Measurements from ENCODE around the gene ANGPTL4.

The ANGPTL4 gene

DNA sequence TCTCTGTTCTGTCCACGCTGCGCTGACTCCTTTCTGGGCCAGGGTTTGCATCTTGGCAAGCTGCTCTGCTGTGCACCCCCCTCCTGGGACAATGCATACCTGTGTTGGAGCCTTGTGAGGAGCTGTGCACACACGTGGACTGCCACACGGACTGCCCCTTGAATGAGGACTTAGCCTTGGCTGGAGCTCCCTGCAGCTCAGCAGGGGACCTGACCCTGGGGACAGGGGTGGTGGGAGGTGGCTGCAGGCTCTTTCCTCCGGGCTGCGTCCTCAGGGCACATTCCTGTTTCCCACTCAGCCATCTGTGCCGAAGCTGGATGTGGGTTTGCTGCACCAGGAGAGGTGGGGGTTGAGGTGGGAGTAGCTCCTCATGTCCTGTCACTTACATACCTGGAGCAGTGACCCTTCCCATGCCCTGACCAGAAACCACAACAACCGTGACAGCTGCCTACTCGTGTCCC is 34.4 kb downstream of the ANGPTL4 start:
- Histone ChIP-seq H4K12ac (ENCODE audit: low read depth, low read length) (no peak overlapping the region), H3K4me3 (ENCODE audit: low read depth, low read length) (no peak overlapping the region), H2BK5ac (ENCODE audit: low read depth, low read length, poor library complexity) (no peak overlapping the region), H3K18ac (ENCODE audit: low read length) (no peak overlapping the region), H3K36me3 (ENCODE audit: control insufficient read depth in 1 of 2, insufficient read depth in 2 of 2, low read length in 2 of 2) (peaks cover 29 to 32% of the 10 kb centered on the region in 2 experiments), H2AFZ (ENCODE audit: insufficient read depth, low read length, poor library complexity) (no peak overlapping the region), H3K27me3 (ENCODE audit: insufficient read depth, low read length) (no peaks in the 10 kb centered on the region), H3K4ac (ENCODE audit: low read depth, low read length) (no peak overlapping the region), H2BK120ac (ENCODE audit: insufficient read depth, low read length, poor library complexity) (no peak overlapping the region), H3K79me2 (ENCODE audit: control insufficient read depth, insufficient read depth, low read length, poor library complexity) (peaks cover 9% of the 10 kb centered on the region), H3K4me2 (ENCODE audit: low read length) (no peak overlapping the region), H4K91ac (ENCODE audit: low read depth, low read length) (no peak overlapping the region), H3K4me1 (ENCODE audit: control insufficient read depth in 1 of 2, insufficient read depth in 2 of 2, low read length in 2 of 2) (peaks cover 20 to 21% of the 10 kb centered on the region in 2 experiments), H2BK12ac (ENCODE audit: low read length) (no peak overlapping the region), H2AK5ac (ENCODE audit: low read length) (no peak overlapping the region), H3K14ac (ENCODE audit: low read length) (no peak overlapping the region), H4K8ac (ENCODE audit: low read depth, low read length) (no peak overlapping the region), H3K27ac (ENCODE audit: low read depth, low read length) (no peak overlapping the region), H3K9ac (ENCODE audit: low read length) (no peak overlapping the region), H3K9me3 (ENCODE audit: insufficient read depth, low read depth, low read length) (peaks cover 3% of the 10 kb centered on the region), H3K23ac (ENCODE audit: low read length) (no peak overlapping the region), H3K79me1 (ENCODE audit: low read length) (peaks cover 3% of the 10 kb centered on the region)
- no CpG with 5 or more reads among the region's 9 CpGs for WGBS (ENCODE audit: extremely low coverage, insufficient coverage, insufficient read length)
- peak; percentile 82 to 88 for DNase-seq

DNA sequence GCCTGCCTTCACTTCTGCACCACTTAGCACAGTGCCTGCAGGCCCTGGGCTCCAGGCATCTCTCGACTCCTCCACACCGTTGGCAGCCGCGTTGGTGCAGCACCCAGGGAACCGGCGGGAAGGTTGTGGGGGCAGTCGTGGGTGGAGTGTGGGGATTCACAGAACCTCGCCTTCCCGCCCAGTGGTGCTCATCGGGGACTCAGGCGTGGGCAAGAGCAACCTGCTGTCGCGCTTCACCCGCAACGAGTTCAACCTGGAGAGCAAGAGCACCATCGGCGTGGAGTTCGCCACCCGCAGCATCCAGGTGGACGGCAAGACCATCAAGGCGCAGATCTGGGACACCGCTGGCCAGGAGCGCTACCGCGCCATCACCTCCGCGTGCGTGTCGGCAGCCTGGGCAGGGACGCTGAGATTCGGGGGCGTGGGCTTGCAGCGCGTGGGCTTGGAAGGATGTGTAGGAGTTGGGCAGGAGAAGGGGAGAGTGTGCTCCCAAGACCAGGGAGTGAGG is 35.8 kb downstream of the ANGPTL4 start:
- Histone ChIP-seq H2BK120ac (ENCODE audit: insufficient read depth, low read length, poor library complexity) (no peak overlapping the region), H3K14ac (ENCODE audit: low read length) (no peak overlapping the region), H3K36me3 (ENCODE audit: control insufficient read depth in 1 of 2, insufficient read depth in 2 of 2, low read length in 2 of 2) (peaks cover 42 to 46% of the 10 kb centered on the region in 2 experiments), H3K4me1 (ENCODE audit: control insufficient read depth in 1 of 2, insufficient read depth in 2 of 2, low read length in 2 of 2) (peaks cover 18 to 20% of the 10 kb centered on the region in 2 experiments), H3K9me3 (ENCODE audit: insufficient read depth, low read depth, low read length) (peaks cover 3% of the 10 kb centered on the region), H4K8ac (ENCODE audit: low read depth, low read length) (no peak overlapping the region), H4K91ac (ENCODE audit: low read depth, low read length) (no peak overlapping the region), H2BK12ac (ENCODE audit: low read length) (no peak overlapping the region), H3K9ac (ENCODE audit: low read length) (no peak overlapping the region), H3K27ac (ENCODE audit: low read depth, low read length) (no peak overlapping the region), H3K23ac (ENCODE audit: low read length) (no peak overlapping the region), H3K4me2 (ENCODE audit: low read length) (no peak overlapping the region), H2AFZ (ENCODE audit: insufficient read depth, low read length, poor library complexity) (no peak overlapping the region), H3K27me3 (ENCODE audit: insufficient read depth, low read length) (no peaks in the 10 kb centered on the region), H3K18ac (ENCODE audit: low read length) (peak overlapping the region; percentile 54), H4K12ac (ENCODE audit: low read depth, low read length) (no peak overlapping the region), H3K79me1 (ENCODE audit: low read length) (peaks cover 3% of the 10 kb centered on the region), H3K4me3 (ENCODE audit: low read depth, low read length) (no peak overlapping the region), H3K4ac (ENCODE audit: low read depth, low read length) (peak overlapping the region; percentile 28), H2AK5ac (ENCODE audit: low read length) (no peak overlapping the region), H2BK5ac (ENCODE audit: low read depth, low read length, poor library complexity) (no peak overlapping the region), H3K79me2 (ENCODE audit: control insufficient read depth, insufficient read depth, low read length, poor library complexity) (peaks cover 9% of the 10 kb centered on the region)
- no peak for DNase-seq
- no CpG with 5 or more reads among the region's 34 CpGs for WGBS (ENCODE audit: extremely low coverage, insufficient coverage, insufficient read length)

DNA sequence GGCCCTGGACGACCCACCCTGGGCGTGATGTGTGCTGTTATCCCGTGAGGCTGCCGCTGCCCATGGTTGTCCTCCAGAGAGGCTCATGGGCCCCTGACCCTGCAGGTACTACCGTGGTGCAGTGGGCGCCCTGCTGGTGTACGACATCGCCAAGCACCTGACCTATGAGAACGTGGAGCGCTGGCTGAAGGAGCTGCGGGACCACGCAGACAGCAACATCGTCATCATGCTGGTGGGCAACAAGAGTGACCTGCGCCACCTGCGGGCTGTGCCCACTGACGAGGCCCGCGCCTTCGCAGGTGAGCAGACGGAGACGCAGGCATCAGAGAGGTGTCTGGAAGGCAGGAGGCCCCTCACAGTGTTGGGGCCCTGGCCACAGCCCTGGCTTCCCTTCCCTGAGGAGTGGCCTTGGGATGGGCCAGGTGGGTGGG is 38.0 kb downstream of the ANGPTL4 start:
- Histone ChIP-seq H3K14ac (ENCODE audit: low read length) (no peak overlapping the region), H4K12ac (ENCODE audit: low read depth, low read length) (no peak overlapping the region), H4K91ac (ENCODE audit: low read depth, low read length) (no peak overlapping the region), H4K8ac (ENCODE audit: low read depth, low read length) (no peak overlapping the region), H3K27ac (ENCODE audit: low read depth, low read length) (no peak overlapping the region), H3K9me3 (ENCODE audit: insufficient read depth, low read depth, low read length) (peaks cover 3% of the 10 kb centered on the region), H3K9ac (ENCODE audit: low read length) (no peak overlapping the region), H2AK5ac (ENCODE audit: low read length) (no peak overlapping the region), H3K27me3 (ENCODE audit: insufficient read depth, low read length) (no peaks in the 10 kb centered on the region), H3K4me2 (ENCODE audit: low read length) (no peak overlapping the region), H3K23ac (ENCODE audit: low read length) (no peak overlapping the region), H2AFZ (ENCODE audit: insufficient read depth, low read length, poor library complexity) (no peak overlapping the region), H3K4ac (ENCODE audit: low read depth, low read length) (no peak overlapping the region), H3K4me1 (ENCODE audit: control insufficient read depth in 1 of 2, insufficient read depth in 2 of 2, low read length in 2 of 2) (peaks cover 16 to 18% of the 10 kb centered on the region in 2 experiments), H3K79me2 (ENCODE audit: control insufficient read depth, insufficient read depth, low read length, poor library complexity) (peaks cover 6% of the 10 kb centered on the region), H3K18ac (ENCODE audit: low read length) (no peak overlapping the region), H2BK12ac (ENCODE audit: low read length) (no peak overlapping the region), H2BK5ac (ENCODE audit: low read depth, low read length, poor library complexity) (no peak overlapping the region), H2BK120ac (ENCODE audit: insufficient read depth, low read length, poor library complexity) (no peak overlapping the region), H3K4me3 (ENCODE audit: low read depth, low read length) (no peak overlapping the region), H3K36me3 (ENCODE audit: control insufficient read depth in 1 of 2, insufficient read depth in 2 of 2, low read length in 2 of 2) (peaks cover 49 to 51% of the 10 kb centered on the region in 2 experiments), H3K79me1 (ENCODE audit: low read length) (peaks cover 3% of the 10 kb centered on the region)
- no CpG with 5 or more reads among the region's 21 CpGs for WGBS (ENCODE audit: extremely low coverage, insufficient coverage, insufficient read length)
- DNase-seq, result no peak

DNA sequence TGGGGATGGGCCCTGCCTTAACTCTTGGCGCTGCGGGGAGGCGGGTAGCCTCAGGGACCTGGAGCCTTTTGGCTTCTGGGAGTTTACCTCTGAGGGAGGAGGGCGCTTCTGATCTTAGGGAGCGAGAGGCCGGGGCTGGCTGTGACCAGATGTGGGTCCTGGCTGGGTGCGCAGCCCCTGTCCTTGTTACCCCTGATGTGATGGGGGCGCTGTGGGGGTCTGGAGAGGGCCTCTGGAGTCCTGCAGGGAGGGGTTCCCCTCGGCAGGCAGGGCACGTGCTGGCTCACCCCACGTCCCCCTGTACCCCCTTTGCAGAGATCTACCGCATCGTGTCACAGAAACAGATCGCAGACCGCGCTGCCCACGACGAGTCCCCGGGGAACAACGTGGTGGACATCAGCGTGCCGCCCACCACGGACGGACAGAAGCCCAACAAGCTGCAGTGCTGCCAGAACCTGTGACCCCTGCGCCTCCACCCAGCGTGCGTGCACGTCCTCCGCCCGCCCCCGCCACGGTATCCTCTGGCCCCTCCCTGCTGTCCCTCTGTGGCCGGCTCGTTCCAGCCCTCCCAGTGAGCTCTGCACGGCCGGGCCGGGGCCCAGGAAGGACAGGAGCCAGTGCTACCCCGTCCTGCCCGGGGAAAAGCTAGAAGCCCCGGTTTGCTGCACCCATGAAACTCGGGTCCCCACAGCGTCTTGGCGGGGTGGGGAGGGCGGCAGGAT is 39.3 kb downstream of the ANGPTL4 start:
- H3K18ac ChIP-seq (ENCODE audit: low read length), result no peak overlapping the region
- no peak overlapping the region for H4K91ac ChIP-seq (ENCODE audit: low read depth, low read length)
- no peak overlapping the region for H3K27ac ChIP-seq (ENCODE audit: low read depth, low read length)
- H3K14ac ChIP-seq (ENCODE audit: low read length), result no peak overlapping the region
- no peak overlapping the region for H2BK120ac ChIP-seq (ENCODE audit: insufficient read depth, low read length, poor library complexity)
- H3K4me3 ChIP-seq (ENCODE audit: low read depth, low read length), result no peak overlapping the region
- H3K23ac ChIP-seq (ENCODE audit: low read length), result no peak overlapping the region
- no peaks in the 10 kb centered on the region for H3K27me3 ChIP-seq (ENCODE audit: insufficient read depth, low read length)
- no peak overlapping the region for H2BK5ac ChIP-seq (ENCODE audit: low read depth, low read length, poor library complexity)
- H3K9ac ChIP-seq (ENCODE audit: low read length), result no peak overlapping the region
- H3K36me3 ChIP-seq (ENCODE audit: control insufficient read depth in 1 of 2, insufficient read depth in 2 of 2, low read length in 2 of 2), result peaks cover 49 to 51% of the 10 kb centered on the region in 2 experiments
- no peak overlapping the region for H4K8ac ChIP-seq (ENCODE audit: low read depth, low read length)
- no peaks in the 10 kb centered on the region for H3K79me2 ChIP-seq (ENCODE audit: control insufficient read depth, insufficient read depth, low read length, poor library complexity)
- H2AFZ ChIP-seq (ENCODE audit: insufficient read depth, low read length, poor library complexity), result no peak overlapping the region
- H3K4me1 ChIP-seq (ENCODE audit: control insufficient read depth in 1 of 2, insufficient read depth in 2 of 2, low read length in 2 of 2), result peaks cover 3 to 6% of the 10 kb centered on the region in 2 experiments
- peaks cover 3% of the 10 kb centered on the region for H3K9me3 ChIP-seq (ENCODE audit: insufficient read depth, low read depth, low read length)
- H2AK5ac ChIP-seq (ENCODE audit: low read length), result no peak overlapping the region
- no peak overlapping the region for H4K12ac ChIP-seq (ENCODE audit: low read depth, low read length)
- H3K79me1 ChIP-seq (ENCODE audit: low read length), result no peaks in the 10 kb centered on the region
- H3K4ac ChIP-seq (ENCODE audit: low read depth, low read length), result no peak overlapping the region
- H2BK12ac ChIP-seq (ENCODE audit: low read length), result no peak overlapping the region
- DNase-seq, result no peak
- no CpG with 5 or more reads among the region's 44 CpGs for WGBS (ENCODE audit: extremely low coverage, insufficient coverage, insufficient read length)
- no peak overlapping the region for H3K4me2 ChIP-seq (ENCODE audit: low read length)

All from trophoblast cell (in vitro differentiated cells and primary cell).